ENCODE measurements around the gene TEDDM1. TPM values are rescaled to one million over a fixed set of nuclear protein-coding genes. Genes with fewer than 3 reads are reported as not detected.

TEDDM1 gene
- total RNA-seq, 2 donors from 2014 or later: not detected

DNA sequence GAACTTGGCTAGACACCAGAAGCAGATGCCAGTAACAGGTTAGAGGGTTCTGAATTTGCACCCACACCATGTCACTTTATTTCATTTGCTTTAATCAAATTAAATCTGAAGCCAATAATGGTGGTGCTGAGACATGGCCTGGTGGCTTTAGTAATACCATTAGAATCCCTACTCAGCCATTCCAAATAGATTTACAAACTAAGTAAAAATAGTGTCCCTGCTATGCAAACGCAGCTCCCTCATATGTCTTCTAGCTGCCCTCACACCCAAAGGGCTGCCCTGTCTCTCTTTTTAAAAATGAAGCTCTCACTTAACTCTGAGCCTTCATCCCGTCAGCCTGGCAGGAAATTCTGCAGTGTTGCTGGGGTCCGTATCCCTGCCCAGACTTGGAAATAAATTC lies 29.9 kb downstream of the TEDDM1 start:
- TF ChIP-seq, protein P1, sequence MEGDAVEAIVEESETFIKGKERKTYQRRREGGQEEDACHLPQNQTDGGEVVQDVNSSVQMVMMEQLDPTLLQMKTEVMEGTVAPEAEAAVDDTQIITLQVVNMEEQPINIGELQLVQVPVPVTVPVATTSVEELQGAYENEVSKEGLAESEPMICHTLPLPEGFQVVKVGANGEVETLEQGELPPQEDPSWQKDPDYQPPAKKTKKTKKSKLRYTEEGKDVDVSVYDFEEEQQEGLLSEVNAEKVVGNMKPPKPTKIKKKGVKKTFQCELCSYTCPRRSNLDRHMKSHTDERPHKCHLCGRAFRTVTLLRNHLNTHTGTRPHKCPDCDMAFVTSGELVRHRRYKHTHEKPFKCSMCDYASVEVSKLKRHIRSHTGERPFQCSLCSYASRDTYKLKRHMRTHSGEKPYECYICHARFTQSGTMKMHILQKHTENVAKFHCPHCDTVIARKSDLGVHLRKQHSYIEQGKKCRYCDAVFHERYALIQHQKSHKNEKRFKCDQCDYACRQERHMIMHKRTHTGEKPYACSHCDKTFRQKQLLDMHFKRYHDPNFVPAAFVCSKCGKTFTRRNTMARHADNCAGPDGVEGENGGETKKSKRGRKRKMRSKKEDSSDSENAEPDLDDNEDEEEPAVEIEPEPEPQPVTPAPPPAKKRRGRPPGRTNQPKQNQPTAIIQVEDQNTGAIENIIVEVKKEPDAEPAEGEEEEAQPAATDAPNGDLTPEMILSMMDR (IDR thresholded peaks at IDR 0.05): no peak
- Histone ChIP-seq H3K4me3 (no peak overlapping the region), H3K27ac (no peak overlapping the region), H3K27me3 (replicated peaks; ENCODE audit: insufficient read depth) (no peaks in the 10 kb centered on the region), H3K9me3 (no peaks in the 10 kb centered on the region), H3K4me1 (ENCODE audit: control insufficient read depth in 1 of 2, low read depth in 2 of 2) (peaks cover 8 to 21% of the 10 kb centered on the region in 2 donors), H3K36me3 (no peaks in the 10 kb centered on the region)
- DNase-seq (ENCODE audit: low spot score): no peak
- no peak for ATAC-seq (ENCODE audit: insufficient number of reproducible peaks, low FRiP score, low read depth)

DNA sequence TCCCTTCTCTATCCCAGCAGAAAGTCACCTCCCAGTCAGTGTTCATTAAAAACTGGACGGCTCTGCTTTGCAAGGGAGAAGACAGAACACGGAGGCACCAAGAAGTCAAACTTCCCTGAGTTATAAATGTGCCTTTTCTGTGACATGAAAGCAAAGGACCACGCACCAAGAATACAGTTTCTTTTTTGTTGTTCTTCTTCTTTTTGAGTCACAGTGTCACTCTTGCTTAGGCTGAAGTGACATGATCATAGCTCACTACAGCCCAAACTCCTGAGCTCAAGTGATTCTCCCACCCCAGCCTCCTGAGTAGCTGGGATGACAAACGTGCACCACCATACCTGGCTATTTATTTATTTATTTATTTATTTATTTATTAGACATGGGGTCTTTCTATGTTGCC lies 31.6 kb downstream of the TEDDM1 start:
- H3K9me3 ChIP-seq: no peaks in the 10 kb centered on the region
- H3K36me3 ChIP-seq: no peaks in the 10 kb centered on the region
- H3K4me1 ChIP-seq (ENCODE audit: control insufficient read depth in 1 of 2, low read depth in 2 of 2): peaks cover 5 to 21% of the 10 kb centered on the region in 2 donors
- no peak overlapping the region for H3K27ac ChIP-seq
- ATAC-seq (ENCODE audit: insufficient number of reproducible peaks, low FRiP score, low read depth) (no peak), DNase-seq (ENCODE audit: low spot score) (no peak)
- no peaks in the 10 kb centered on the region for H3K27me3 ChIP-seq (replicated peaks; ENCODE audit: insufficient read depth)
- TF ChIP-seq, protein P1 (IDR thresholded peaks at IDR 0.05): no peak
- no peak overlapping the region for H3K4me3 ChIP-seq

DNA sequence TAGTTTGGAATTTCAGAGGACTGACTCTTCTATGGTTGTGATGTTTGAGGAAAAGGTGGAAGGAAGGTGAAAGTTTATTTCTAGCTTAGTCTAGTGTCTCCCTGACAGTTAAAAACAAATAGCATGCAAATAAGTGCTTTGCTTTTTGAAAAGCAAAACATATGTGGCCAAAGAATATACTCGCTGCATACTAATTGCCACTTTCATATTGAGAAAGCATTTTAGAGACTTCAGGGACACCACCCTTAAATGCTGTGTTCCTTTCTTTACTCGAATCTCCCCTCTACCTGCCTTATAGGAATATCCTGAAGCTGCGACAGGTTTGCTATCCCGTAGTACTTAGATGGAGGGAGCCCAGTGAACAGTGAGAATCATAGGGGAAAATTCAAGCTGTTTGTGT lies 32.1 kb downstream of the TEDDM1 start:
- DNase-seq (ENCODE audit: low spot score): no peak
- no peak overlapping the region for H3K4me3 ChIP-seq
- TF ChIP-seq, protein P1 (IDR thresholded peaks at IDR 0.05): no peak
- H3K27ac ChIP-seq: no peak overlapping the region
- H3K27me3 ChIP-seq (replicated peaks; ENCODE audit: insufficient read depth): no peaks in the 10 kb centered on the region
- no peaks in the 10 kb centered on the region for H3K9me3 ChIP-seq
- H3K4me1 ChIP-seq (ENCODE audit: control insufficient read depth in 1 of 2, low read depth in 2 of 2): peaks cover 5 to 21% of the 10 kb centered on the region in 2 donors
- no peak for ATAC-seq (ENCODE audit: insufficient number of reproducible peaks, low FRiP score, low read depth)
- no peaks in the 10 kb centered on the region for H3K36me3 ChIP-seq

DNA sequence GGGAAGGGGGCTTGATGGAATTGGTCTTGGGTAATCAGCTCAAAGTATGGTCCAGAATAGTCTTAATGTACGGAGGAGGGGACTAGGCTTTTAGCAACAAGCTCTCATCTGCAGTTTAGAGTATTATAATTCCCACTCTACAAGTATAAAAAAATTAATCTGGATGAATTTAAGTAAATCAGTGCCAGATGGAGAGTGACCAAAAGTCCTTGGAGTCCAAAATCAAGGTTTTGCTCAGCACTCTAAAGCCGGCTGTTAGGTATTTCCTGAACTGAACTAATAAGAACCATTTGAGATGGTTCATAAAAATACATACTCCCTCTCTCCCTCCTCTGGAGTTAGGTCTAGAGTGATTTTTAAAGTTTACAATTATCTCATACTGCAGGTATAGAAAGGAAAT lies 32.5 kb downstream of the TEDDM1 start:
- TF ChIP-seq, protein P1 (IDR thresholded peaks at IDR 0.05): no peak
- Histone ChIP-seq H3K4me1 (ENCODE audit: control insufficient read depth in 1 of 2, low read depth in 2 of 2) (peaks cover 5 to 21% of the 10 kb centered on the region in 2 donors), H3K27me3 (replicated peaks; ENCODE audit: insufficient read depth) (no peaks in the 10 kb centered on the region), H3K4me3 (no peak overlapping the region), H3K27ac (no peak overlapping the region), H3K9me3 (no peaks in the 10 kb centered on the region), H3K36me3 (no peaks in the 10 kb centered on the region)
- ATAC-seq (ENCODE audit: insufficient number of reproducible peaks, low FRiP score, low read depth): no peak
- no peak for DNase-seq (ENCODE audit: low spot score)

DNA sequence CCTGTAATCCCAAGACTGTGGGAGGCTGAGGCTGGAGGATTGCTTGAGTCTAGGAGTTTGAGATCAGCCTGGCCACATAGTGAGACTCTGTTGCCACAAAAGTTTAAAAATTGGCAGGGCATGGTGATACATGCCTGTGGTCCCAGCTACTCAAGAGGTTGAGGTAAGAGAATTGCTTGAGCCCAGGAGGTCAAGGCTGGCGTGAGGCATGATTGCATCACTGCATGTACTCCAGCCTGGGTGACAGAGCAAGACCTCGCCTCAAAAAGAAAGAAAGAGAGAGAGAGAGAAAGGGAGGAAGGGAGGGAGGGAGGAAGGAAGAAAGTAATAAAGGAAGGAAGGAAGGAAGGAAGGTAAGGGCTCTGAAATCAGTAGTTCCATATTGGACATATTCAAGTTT lies 33.9 kb downstream of the TEDDM1 start:
- DNase-seq (ENCODE audit: low spot score): no peak
- no peak for ATAC-seq (ENCODE audit: insufficient number of reproducible peaks, low FRiP score, low read depth)
- H3K4me3 ChIP-seq: no peak overlapping the region

More for the DNA sequence above, 33.9 kb downstream of the TEDDM1 start:
- Histone ChIP-seq H3K4me1 (ENCODE audit: control insufficient read depth in 1 of 2, low read depth in 2 of 2) (peaks cover 5 to 21% of the 10 kb centered on the region in 2 donors), H3K9me3 (no peaks in the 10 kb centered on the region), H3K36me3 (no peaks in the 10 kb centered on the region), H3K27me3 (replicated peaks; ENCODE audit: insufficient read depth) (no peaks in the 10 kb centered on the region), H3K27ac (no peak overlapping the region)
- TF ChIP-seq, protein P1 (IDR thresholded peaks at IDR 0.05): no peak

Data from thoracic aorta (tissue), 2 donors.